AG08395 (cell line): ENCODE measurements around the gene FBLIM1.

Experiments
- DNase-seq: peaks from one replicate; pipeline ENCODE4 v3.0.0; 2012; ENCODE audit warnings: mixed read lengths, low spot score

FBLIM1 gene, protein sequence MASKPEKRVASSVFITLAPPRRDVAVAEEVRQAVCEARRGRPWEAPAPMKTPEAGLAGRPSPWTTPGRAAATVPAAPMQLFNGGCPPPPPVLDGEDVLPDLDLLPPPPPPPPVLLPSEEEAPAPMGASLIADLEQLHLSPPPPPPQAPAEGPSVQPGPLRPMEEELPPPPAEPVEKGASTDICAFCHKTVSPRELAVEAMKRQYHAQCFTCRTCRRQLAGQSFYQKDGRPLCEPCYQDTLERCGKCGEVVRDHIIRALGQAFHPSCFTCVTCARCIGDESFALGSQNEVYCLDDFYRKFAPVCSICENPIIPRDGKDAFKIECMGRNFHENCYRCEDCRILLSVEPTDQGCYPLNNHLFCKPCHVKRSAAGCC

GRCh38 chr1:15758343-15758931, at the start of gene FBLIM1:
Gene FBLIM1, plus strand, starts transcription at chr1:15758795. Its CDS starts 6,189 bp downstream, at chr1:15764984.
- peak; percentile 36 for DNase-seq

- DNase-seq = no peak
These were observed 49.4 kb upstream of the FBLIM1 start for GRCh38 chr1:15709226-15709625.

DNA sequence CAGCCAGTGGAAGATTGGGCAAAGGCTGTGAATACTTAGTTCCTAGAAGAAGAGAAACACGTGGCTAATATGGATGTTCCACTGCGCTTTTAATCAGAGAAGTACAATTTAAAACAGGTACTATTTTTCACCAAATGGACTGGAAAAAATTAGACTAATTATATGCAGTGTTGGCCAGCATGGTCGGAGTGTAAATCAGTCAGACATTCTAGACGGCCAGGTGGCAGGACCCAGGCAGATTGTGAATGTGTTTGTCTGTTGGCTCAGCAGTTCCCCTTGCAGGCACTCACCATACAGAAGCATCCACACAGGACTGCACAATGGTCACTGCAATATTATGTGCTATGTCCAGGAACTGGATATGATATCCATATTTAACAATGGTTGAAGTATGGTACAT, 46.4 kb upstream of the FBLIM1 start:
- DNase-seq = no peak

DNA sequence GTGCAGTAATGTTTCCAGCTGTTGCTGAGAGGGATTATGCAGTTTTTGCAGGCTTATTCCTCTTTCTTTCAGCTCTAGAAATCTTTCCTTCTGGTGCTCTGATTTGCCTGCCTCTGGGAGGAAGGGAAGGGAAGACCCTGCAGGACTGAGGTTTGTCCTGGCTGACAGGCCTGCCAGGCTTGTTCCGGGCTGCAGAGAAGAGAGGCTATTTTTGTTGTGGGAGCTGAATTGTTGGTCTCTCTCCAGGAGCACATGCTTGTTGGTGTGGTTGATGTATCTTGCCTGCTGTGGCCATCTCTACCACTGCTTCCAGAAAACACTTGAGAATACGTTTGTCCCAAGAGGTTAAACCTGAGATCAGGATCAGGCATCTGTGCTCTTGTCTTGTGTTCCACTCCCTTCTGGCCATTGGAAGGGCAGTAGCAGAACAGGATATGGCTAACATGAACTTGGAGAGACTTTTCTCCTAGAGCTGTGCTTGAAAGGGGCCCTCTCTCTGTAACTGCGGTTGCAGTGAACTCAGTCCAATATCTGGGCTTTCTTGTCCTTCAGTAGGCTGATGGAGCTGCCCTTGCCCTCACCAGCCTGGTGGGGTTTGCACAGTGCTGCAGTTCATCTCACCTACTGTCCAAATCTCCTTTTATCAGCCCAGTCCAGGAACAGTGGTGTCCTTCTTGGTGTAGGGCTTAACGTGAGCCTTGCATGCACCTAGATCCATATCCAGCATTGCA, 44.0 kb upstream of the FBLIM1 start:
- DNase-seq = peak; percentile 73

- DNase-seq = no peak
These were observed 41.0 kb upstream of the FBLIM1 start for GRCh38 chr1:15717418-15718125.

GRCh38 chr1:15718199-15718601, 40.4 kb upstream of the FBLIM1 start:
- no peak for DNase-seq

- DNase-seq = no peak
These were observed 39.0 kb upstream of the FBLIM1 start for GRCh38 chr1:15719381-15720120.

DNA sequence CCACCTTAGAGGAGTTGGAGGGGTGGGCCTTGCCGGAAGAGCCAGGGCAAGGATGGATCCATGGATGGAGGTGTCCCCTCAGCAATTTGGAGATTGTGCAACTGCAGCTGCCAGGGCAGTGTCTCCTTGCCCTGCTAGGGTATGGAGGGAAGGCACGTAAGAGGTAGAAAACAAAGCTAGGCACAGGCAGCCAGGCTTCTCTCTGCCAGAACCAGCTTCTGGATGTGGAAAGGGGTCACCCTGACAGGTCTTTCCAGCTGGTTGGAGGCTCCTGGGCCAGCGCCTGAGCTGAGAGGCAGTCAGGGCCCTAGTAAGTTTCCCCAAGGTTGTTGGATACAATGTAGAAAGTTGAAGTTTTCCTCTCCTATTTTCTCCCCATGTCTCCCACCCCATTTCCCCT, 37.7 kb upstream of the FBLIM1 start:
- no peak for DNase-seq

DNA sequence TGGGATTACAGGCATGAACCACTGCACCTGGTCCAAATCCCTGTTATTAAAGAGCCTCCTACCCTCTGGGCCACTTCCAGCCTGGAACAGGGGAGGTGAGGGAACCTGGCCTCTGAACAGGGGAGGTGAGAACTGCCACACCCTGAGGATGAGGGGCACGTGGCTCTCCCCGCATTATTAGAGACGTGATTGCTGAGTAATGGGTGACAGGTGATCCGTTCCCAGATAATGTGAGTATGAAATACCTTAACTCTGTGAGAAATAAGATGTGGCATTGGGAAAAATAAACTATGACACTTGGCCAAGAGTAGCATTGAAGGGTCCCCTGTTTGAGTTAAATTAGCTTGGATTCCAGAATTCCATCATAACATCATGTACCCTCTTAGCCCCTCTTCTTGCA, 36.2 kb upstream of the FBLIM1 start:
- no peak for DNase-seq

DNA sequence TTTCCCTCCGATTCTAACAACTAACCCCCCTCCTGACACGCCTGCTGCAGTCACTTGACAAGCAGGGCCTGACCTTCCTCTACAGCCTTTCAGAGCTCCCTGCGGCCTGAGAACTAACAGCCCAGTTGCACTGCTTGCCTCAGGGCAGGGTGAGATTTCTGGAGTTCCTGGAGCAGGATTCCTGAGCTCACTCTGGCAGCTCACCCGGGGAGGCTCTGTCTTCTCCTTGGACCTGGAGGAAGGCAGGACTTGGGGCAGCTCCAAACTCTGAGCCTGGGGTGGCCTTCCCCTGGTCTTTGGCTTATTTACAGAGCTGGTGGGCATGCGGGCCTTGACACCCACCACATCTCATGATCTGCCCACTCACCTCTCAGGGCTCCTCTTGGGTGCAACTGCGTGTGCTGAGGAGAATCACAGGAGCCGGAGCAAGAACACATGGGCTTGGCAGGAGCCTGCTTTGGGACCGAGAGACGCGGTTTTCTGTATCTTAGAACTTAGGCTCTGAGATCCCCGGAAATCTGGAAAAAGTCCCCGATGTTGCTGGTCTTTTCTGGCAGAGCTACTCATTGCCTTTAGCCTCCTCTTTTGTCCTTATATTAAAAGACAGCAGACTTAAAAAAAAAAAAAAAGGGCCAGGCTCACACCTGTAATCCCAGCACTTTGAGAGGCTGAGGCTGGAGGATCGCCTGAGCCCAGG, 35.6 kb upstream of the FBLIM1 start:
- no peak for DNase-seq

DNA sequence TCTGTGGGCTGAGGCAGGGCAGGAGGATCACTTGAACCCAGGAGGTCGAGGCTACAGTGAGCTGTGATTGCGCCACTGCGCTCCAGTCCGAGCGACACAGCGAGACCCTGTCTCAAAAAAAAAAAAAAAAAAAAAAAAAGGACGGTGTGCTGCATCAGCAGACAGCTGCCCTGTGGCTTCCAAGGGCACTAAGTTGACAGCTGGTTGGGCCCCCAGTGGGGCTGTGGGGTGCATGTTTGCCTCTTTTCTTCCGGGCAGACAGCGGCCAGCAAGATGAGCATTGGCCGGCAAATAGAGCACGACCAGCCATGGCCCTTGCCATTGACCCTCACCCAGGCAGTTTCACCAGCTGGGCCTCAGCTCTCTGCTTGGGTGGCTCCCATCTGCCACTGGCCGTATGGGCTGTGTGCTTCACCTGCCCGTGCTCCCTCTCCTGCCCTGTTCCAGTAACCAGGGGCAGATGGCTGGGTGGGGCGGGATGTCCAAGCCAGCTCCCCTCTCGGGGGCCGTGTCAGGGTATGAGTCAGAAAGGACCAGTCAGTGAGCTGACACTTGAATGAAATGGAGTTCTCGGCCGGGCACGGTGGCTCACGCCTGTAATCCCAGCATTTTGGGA, 34.9 kb upstream of the FBLIM1 start:
- no peak for DNase-seq

DNA sequence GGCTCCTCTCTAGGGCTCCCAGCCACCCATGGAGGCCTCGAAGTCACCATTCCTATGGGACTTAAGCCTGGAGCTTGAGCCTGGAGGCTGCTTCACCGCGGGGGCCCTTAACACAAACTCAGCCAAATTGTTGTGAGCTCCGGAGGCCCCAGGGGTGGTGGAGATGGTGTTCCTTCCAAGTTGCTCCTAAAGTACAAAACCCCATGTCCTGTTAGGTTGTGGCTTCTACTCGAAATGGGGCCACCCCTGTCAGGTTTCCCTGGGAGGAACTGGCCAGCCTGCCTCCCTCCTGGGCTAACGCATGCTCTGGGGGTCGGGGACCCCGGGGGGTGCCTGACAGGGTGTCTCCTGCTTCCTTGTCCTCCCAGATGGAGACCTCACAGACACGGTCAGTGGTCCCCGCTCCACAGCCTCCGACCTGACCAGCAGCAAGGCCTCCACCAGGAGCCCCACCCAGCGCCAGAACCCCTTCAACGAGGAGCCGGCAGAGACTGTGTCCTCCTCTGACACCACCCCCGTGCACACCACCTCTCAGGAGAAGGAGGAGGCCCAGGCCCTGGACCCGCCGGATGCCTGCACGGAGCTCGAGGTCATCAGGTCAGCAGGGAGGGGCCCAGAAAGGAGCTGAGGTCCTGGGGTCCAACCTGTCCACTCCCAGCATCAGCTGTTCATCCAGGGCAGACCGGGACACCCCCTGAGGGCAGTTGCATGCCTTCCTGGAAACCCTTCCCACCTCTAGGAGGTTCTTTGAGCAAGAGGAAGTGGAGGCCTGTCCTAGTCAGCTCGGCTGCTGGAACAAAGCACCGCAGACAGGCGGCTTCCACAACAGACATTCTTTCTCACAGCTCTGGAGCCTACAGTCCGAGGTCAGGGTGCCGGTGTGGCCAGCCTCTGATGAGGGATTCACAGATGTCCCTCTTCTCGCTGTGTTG, 33.4 kb upstream of the FBLIM1 start:
- DNase-seq = no peak

- DNase-seq = no peak
These were observed 32.1 kb upstream of the FBLIM1 start for GRCh38 chr1:15726508-15726907.

GRCh38 chr1:15727021-15727420, 31.6 kb upstream of the FBLIM1 start:
- no peak for DNase-seq

- DNase-seq = no peak
These were observed 31.2 kb upstream of the FBLIM1 start for GRCh38 chr1:15727424-15727823.

- DNase-seq = no peak
These were observed 30.6 kb upstream of the FBLIM1 start for GRCh38 chr1:15727866-15728534.

GRCh38 chr1:15728937-15729657, 29.5 kb upstream of the FBLIM1 start:
- DNase-seq = no peak

DNA sequence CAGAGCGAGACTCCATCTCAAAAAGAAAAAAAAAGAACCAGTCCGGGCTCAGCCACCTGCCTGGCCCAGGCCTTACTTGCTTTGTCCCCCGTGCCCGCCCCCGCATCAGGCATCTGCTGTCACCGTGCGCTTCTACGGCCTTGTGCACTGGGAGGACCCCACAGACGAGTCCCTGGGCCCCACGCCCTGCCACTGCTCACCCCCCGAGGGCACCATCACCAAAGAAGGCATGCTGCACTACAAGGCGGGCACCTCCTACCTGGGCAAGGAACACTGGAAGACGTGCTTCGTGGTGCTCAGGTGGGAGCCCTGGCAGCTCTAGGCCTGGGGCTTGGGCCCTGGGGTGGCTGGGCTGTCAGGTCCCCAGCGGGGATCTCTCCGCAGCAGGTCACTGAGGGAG, 28.2 kb upstream of the FBLIM1 start:
- DNase-seq = no peak
